ENCODE measurements around the gene TPPP.
"Not testable (repeated sequence)": the region's sequence is repeated elsewhere in the genome, so short reads cannot be mapped to it uniquely, and the experiment has no call there.

GRCh38 chr5:734145-734544 is 41.0 kb upstream of the TPPP start:
- TF ChIP-seq CTCF, POLR2A (IDR thresholded peaks at IDR 0.05): not testable (repeated sequence)
